ENCODE measurements around the gene PDE1C.

DNA sequence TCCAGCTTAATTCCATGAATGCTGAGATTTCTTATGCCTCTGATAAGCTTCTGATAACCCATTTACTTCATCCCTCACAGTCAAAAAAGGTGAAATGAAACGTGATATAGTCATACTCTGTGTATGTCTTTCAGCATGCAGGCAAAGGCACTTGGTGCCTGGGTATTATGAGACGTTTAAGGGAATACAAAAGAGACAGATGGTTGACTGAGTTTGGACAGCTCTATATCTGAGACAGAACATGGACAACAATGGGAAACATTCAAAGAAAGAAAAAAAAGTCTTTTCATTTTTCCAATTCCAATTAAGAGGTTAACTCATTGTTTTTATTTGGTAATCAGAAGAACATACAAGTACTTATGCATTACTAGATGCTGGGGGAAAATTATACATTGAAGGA lies 287.0 kb downstream of the PDE1C start:
- TF ChIP-seq PAX5 (IDR thresholded peaks at IDR 0.05; ENCODE audit: insufficient read depth, low read length, severe bottlenecking) = no peak
- TF ChIP-seq POLR2A (IDR thresholded peaks at IDR 0.05; ENCODE audit: low read depth, low read length) = no peak
- no peak for TF ChIP-seq TAF1 (IDR thresholded peaks at IDR 0.05; ENCODE audit: low read depth, low read length)

Measured in GM12891 (cell line).